Common myeloid progenitor, CD34-positive (primary cell): Measurements from ENCODE around the gene CRYGN.

Experiments
- CTCF ChIA-PET: fragments of 350-600 bp; sonication (Branson Sonifier 250); formaldehyde crosslinking; loops from one replicate; lab custom pipeline; 2021; ENCODE audit warnings: antibody characterized with exemption; lab: Charles Lee
- POLR2A ChIA-PET: fragments of 350-600 bp; sonication (Branson Sonifier 250); formaldehyde crosslinking; loops from one replicate; lab custom pipeline; 2021; ENCODE audit warnings: antibody characterized with exemption; lab: Charles Lee
- DNase-seq, 3 donors: peaks; one replicate each; pipeline versions ENCODE4 v3.0.0 to v3.0.0-alpha.2; 2013
- H3K27ac ChIP-seq, 2 experiments: 1 replicate in 1 of 2; 2 replicates in 1 of 2; pipeline ENCODE4 v1.7.0; 2013; ENCODE audit warnings: inconsistent platforms in 2 of 2, low read length in 2 of 2, mild to moderate bottlenecking in 2 of 2, low read depth in 1 of 2, moderate library complexity in 1 of 2; ENCODE audit not compliant: severe bottlenecking in 2 of 2, insufficient read depth in 1 of 2, poor library complexity in 1 of 2
- H3K27me3 ChIP-seq, 5 experiments: replicated peaks in 2 of 5; 1 replicate in 3 of 5; 2 replicates in 2 of 5; pipeline versions ENCODE4 v1.6.1 to v1.7.0; 2013; ENCODE audit warnings: low read length in 4 of 5, mild to moderate bottlenecking in 2 of 5, moderate library complexity in 2 of 5, inconsistent platforms in 1 of 5; ENCODE audit not compliant: insufficient read depth in 5 of 5, control insufficient read depth in 4 of 5
- H3K36me3 ChIP-seq, 4 experiments: 1 replicate in 2 of 4; 2 replicates in 2 of 4; pipeline versions ENCODE4 v1.6.1 to v1.7.0; 2013; ENCODE audit warnings: low read length in 3 of 4, control low read depth in 1 of 4, mild to moderate bottlenecking in 1 of 4; ENCODE audit not compliant: control insufficient read depth in 4 of 4, insufficient read depth in 4 of 4
- H3K4me1 ChIP-seq, 4 experiments: 1 replicate in 3 of 4; 2 replicates in 1 of 4; pipeline versions ENCODE4 v1.6.1 to v1.7.1; 2013; ENCODE audit warnings: low read length in 3 of 4, mild to moderate bottlenecking in 3 of 4, control low read depth in 1 of 4, inconsistent platforms in 1 of 4, moderate library complexity in 1 of 4; ENCODE audit not compliant: control insufficient read depth in 4 of 4, insufficient read depth in 4 of 4; ENCODE audit errors: control extremely low read depth in 1 of 4
- H3K4me3 ChIP-seq, 7 experiments: 1 replicate in 4 of 7; 2 replicates in 3 of 7; pipeline versions ENCODE4 v1.5.1 to v1.7.0; 2013; ENCODE audit warnings: mild to moderate bottlenecking in 7 of 7, low read length in 6 of 7, moderate library complexity in 6 of 7, inconsistent platforms in 2 of 7, low read depth in 2 of 7, control low read depth in 1 of 7; ENCODE audit not compliant: insufficient read depth in 4 of 7, control insufficient read depth in 1 of 7; ENCODE audit errors: extremely low read depth in 1 of 7
- H3K9me3 ChIP-seq, 5 experiments: 1 replicate in 4 of 5; 2 replicates in 1 of 5; pipeline versions ENCODE4 v1.6.1 to v1.7.1; 2013; ENCODE audit warnings: low read length in 4 of 5, mild to moderate bottlenecking in 2 of 5, inconsistent platforms in 1 of 5, low read depth in 1 of 5, moderate library complexity in 1 of 5; ENCODE audit not compliant: control insufficient read depth in 4 of 5, insufficient read depth in 2 of 5; ENCODE audit errors: control extremely low read depth in 1 of 5
- WGBS: methylation state at CpG from one replicate; pipeline ENCODE4 v1.1.5; 2013; ENCODE audit not compliant: insufficient coverage; 5-methylcytosine and 5-hydroxymethylcytosine counted together

CRYGN gene

DNA sequence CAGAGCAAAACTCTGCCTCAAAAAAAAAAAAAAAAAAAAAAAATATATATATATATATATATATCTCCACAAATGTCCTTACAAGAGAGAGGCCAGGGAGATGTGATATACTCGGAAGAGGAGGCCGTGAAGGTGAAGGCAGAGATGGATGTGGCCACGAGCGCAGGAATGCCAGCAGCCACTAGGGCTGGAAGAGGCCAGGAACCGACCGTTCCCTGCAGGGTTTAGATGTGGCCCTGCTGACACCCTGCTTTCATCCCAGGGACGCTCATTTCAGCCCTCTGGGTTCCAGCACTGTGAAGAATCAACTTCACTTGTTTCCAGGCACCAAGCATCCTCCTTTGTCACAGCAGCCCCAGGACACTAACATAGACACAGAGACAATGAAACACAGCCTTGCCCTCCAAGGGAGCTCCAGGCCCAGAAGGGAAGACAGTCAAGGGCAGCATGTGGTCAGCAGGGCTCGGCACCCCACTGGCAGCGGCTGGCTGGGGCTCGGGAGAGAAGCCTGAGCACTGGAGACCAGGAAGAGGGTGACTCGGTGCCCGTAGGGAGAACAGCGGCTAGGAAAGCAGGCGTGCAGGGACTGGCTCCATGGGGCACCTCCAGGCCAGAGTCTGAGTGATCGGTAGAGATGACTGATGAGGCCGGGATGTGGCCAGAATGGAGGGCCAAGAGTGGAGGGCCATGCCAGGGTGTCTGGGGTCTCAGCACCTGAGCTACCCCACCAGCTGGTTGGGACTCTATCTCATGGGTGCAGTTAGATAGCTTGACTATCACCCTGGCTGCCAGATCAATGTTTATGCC lies 37.7 kb downstream of the CRYGN start:
- Histone ChIP-seq H3K27me3 (peaks cover 0 to 9% (median 3%) of the 10 kb centered on the region in 5 experiments), H3K4me3 (no peak overlapping the region), H3K36me3 (no peaks in the 10 kb centered on the region), H3K9me3 (peaks cover 0 to 3% (median 0%) of the 10 kb centered on the region in 5 experiments), H3K4me1 (peaks cover 0 to 17% (median 6%) of the 10 kb centered on the region in 4 experiments), H3K27ac (no peak overlapping the region)
- no peak for DNase-seq
- POLR2A ChIA-PET: no interaction called here
- WGBS: 98% methylated on average over 15 of the region's 16 CpGs
- CTCF ChIA-PET: no interaction called here

DNA sequence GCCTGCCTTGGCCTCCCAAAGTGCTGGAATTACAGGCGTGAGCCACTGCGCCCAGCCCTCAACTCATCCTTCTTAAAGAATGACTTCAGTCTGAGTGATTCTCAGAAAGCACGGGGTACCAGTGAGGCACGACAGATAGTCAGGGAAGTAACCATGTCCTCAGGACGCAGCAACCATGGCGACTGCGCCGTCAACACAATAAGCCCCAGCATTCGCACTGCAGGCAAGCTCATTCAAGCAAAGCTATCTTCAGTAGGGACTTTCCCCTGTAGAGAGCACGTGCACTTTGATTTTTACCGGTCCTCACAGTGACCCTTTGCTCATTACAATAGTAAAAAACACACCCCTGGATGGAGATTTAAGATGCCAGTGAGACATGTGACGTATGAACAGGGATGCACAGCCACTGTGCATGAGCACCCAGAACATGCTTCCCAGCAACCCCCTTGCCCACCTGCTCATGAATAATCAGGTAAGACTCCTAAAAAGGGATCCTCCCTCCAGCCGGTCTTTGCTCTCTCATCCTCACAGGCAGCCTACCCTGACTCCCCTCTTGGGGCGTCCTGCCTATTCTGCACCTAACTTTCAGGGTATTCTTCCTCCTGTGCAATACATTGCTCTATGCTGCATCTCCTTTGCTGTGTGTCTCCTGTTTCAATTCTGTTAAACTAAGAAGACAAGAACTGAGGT lies 39.2 kb downstream of the CRYGN start:
- POLR2A ChIA-PET: no interaction called here
- no peak for DNase-seq
- Histone ChIP-seq H3K4me1 (peaks cover 0 to 17% (median 6%) of the 10 kb centered on the region in 4 experiments), H3K9me3 (peaks cover 0 to 3% (median 0%) of the 10 kb centered on the region in 5 experiments), H3K36me3 (no peaks in the 10 kb centered on the region), H3K27ac (no peak overlapping the region), H3K4me3 (no peak overlapping the region), H3K27me3 (peaks cover 0 to 4% (median 0%) of the 10 kb centered on the region in 5 experiments)
- WGBS: 95% methylated on average over 14 of the region's 14 CpGs
- CTCF ChIA-PET: interaction anchor here (0.6 to 2.1 kb wide), 3 partner anchors 10 to 48 kb away, joined by 4 to 9 read pairs (median 4); no protein-coding TSS in a partner anchor

DNA sequence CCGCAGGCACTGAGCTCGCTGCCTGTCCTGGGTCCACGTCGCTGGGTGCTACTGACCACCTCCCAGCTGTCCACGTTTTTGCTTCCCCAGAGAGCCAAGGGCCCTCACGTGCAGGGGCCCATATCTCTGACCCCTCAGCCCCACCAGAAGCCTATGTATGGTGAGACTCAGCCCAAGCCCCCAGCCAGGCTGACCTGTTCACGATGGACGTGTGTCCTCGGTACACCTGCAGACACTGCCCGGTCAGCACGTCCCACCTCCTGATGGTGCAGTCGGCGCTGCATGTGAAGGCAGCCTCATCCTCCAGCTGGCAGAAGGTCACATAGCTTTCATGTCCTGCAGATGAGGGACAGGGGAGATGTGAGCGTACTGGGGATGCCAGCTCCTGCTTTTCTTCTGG lies 40.0 kb downstream of the CRYGN start:
- Histone ChIP-seq H3K4me1 (peaks cover 0 to 17% (median 6%) of the 10 kb centered on the region in 4 experiments), H3K27ac (no peak overlapping the region), H3K27me3 (no peaks in the 10 kb centered on the region), H3K9me3 (peaks cover 0 to 3% (median 0%) of the 10 kb centered on the region in 5 experiments), H3K36me3 (no peaks in the 10 kb centered on the region), H3K4me3 (no peak overlapping the region)
- no peak for DNase-seq
- CTCF ChIA-PET: interaction anchor here (1.0 to 2.1 kb wide), 3 partner anchors 11 to 49 kb away, joined by 4 to 9 read pairs (median 4); no protein-coding TSS in a partner anchor
- WGBS: 100% methylated on average over 13 of the region's 14 CpGs
- POLR2A ChIA-PET: interaction anchor here (0.6 kb wide), 1 partner anchor 22 kb away, joined by 3 read pairs; no protein-coding TSS in a partner anchor

DNA sequence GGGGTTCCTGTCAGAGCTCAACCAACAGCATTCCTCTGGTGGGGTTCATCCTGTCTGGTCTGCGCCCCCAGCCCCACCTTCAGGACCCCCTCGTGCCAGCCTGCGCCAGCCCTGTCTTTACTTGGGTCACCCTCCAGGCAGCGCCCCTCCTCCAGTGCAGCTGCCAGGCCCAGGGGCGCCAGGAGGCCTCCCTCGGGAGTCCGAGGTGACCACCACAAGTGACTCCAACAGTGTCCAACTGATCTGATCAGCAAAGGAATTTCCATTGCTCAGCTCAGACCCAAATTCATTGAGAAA lies 40.7 kb downstream of the CRYGN start:
- 95% methylated on average over 7 of the region's 7 CpGs for WGBS
- POLR2A ChIA-PET: no interaction called here

DNA sequence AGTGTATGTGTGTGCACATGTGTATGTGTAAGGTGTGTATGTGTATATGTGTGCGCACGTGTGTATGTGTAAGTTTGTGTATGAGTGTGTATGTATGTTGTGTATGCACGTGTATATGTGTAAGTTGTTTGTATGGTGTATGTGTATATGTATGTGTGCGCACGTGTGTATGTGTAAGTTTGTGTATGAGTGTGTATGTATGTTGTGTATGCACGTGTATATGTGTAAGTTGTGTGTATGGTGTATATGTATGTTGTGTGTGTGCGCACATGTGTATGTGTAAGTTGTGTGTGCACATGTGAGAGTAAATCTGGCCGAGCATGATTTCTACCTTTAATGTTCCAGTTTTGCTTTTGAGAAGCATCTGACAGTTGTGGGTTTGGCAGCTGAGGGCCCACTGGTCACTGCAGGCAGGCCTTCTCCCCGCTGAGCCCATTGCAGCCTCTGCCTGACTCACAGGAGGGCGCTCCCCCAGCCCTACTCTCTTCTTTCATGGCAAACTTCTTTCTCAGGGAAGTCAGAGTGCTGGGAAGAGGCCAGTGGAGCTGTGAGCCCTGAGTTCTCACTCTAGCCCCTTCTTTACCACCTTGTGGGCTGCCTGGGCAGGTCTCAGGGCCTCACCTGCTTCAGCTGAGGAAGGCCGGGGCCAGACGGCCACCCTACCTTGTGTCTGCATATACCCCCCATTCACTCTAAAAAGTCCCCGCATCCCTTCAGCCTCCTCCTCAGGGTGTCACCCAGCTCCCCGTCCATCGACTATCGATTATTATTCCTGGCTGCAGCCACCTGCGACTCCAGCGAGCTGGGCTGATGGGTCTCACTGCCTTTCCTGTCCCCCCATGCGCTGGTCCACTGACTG lies 41.3 kb downstream of the CRYGN start:
- ChIA-PET CTCF (interaction anchor here (1.2 to 2.1 kb wide), 4 partner anchors 27 to 52 kb away, joined by 3 to 9 read pairs (median 4); no protein-coding TSS in a partner anchor), POLR2A (no interaction called here)
- no peak for DNase-seq
- Histone ChIP-seq H3K9me3 (peaks cover 0 to 3% (median 0%) of the 10 kb centered on the region in 5 experiments), H3K4me3 (no peak overlapping the region), H3K4me1 (peaks cover 0 to 9% (median 4%) of the 10 kb centered on the region in 4 experiments), H3K36me3 (no peaks in the 10 kb centered on the region), H3K27ac (no peak overlapping the region), H3K27me3 (no peaks in the 10 kb centered on the region)
- WGBS: 93% methylated on average over 16 of the region's 19 CpGs

More for the DNA sequence above, 40.7 kb downstream of the CRYGN start:
- Histone ChIP-seq H3K4me1 (peaks cover 0 to 14% (median 6%) of the 10 kb centered on the region in 4 experiments), H3K4me3 (no peak overlapping the region), H3K36me3 (no peaks in the 10 kb centered on the region), H3K27me3 (no peaks in the 10 kb centered on the region), H3K9me3 (peaks cover 0 to 3% (median 0%) of the 10 kb centered on the region in 5 experiments), H3K27ac (no peak overlapping the region)
- no peak for DNase-seq
- CTCF ChIA-PET: interaction anchor here (1.2 to 2.1 kb wide), 3 partner anchors 33 to 52 kb away, joined by 3 to 9 read pairs (median 4); no protein-coding TSS in a partner anchor

DNA sequence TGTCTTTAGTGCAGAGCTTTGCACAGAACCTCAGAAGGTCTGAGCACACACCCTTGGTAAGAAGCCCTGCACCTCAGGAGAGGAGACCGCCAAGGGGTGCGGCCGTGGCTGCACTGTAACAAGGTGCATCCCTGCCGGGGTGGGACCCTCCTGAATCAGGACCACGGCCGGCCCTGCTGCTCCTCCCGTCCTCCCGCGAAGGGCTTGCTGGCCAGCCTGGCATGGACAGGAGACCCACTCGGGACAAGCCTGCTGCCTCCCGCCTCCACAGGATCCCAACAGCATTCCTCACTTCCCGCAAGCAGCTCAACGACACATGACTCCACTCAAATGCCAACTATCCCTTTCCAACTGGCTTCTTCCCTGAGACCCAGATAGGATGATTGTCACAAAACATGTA lies 42.9 kb downstream of the CRYGN start:
- Histone ChIP-seq H3K36me3 (no peaks in the 10 kb centered on the region), H3K27ac (no peak overlapping the region), H3K4me3 (no peak overlapping the region), H3K27me3 (peaks cover 0 to 3% (median 0%) of the 10 kb centered on the region in 5 experiments), H3K4me1 (peaks cover 0 to 3% (median 3%) of the 10 kb centered on the region in 4 experiments), H3K9me3 (peaks cover 0 to 3% (median 0%) of the 10 kb centered on the region in 5 experiments)
- WGBS: 100% methylated on average over 9 of the region's 13 CpGs
- ChIA-PET POLR2A (interaction anchor here (0.6 kb wide), 1 partner anchor 621 kb away, joined by 3 read pairs; no protein-coding TSS in a partner anchor), CTCF (interaction anchor here (1.3 to 1.5 kb wide), 3 partner anchors 24 to 51 kb away, joined by 3 to 4 read pairs (median 4); no protein-coding TSS in a partner anchor)
- no peak for DNase-seq
